Measurements from ENCODE around the gene PPM1A. TPM values are rescaled to one million over a fixed set of nuclear protein-coding genes. Genes with fewer than 3 reads are reported as not detected.

Gene PPM1A
- total RNA-seq, 1 experiment from 2014 or later: 41.7 TPM

DNA sequence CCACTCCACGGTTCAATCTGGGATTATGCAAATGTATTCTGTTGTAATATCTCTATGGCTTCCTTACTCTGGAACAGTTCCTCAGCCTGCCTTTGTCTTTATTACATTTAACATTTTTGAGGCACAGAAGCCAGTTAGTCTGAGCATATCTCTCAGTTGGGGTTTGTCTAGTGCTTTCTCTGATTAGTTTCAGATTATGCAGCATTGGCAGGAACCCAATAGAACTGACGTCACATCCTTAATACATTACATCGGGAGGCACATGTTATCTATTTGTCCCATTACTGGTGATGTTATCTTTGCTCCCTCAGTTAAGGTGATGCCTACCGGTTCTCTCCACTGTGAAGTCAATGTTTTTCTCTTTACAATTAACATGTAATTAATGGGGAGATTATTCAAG, 62.4 kb downstream of the PPM1A start:
- DNase-seq: no peak
- TF ChIP-seq, protein P1, sequence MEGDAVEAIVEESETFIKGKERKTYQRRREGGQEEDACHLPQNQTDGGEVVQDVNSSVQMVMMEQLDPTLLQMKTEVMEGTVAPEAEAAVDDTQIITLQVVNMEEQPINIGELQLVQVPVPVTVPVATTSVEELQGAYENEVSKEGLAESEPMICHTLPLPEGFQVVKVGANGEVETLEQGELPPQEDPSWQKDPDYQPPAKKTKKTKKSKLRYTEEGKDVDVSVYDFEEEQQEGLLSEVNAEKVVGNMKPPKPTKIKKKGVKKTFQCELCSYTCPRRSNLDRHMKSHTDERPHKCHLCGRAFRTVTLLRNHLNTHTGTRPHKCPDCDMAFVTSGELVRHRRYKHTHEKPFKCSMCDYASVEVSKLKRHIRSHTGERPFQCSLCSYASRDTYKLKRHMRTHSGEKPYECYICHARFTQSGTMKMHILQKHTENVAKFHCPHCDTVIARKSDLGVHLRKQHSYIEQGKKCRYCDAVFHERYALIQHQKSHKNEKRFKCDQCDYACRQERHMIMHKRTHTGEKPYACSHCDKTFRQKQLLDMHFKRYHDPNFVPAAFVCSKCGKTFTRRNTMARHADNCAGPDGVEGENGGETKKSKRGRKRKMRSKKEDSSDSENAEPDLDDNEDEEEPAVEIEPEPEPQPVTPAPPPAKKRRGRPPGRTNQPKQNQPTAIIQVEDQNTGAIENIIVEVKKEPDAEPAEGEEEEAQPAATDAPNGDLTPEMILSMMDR (conservative IDR thresholded peaks at IDR 0.05): no peak
- no peaks in the 10 kb centered on the region for H3K79me1 ChIP-seq (ENCODE audit: insufficient read depth, low read depth, low read length, poor library complexity, severe bottlenecking)

More for the DNA sequence above, 62.4 kb downstream of the PPM1A start:
- H3K27ac Mint-ChIP-seq: no peak overlapping the region
- Histone ChIP-seq H2AK5ac (ENCODE audit: insufficient read length, low read length) (no peak overlapping the region), H4K5ac (ENCODE audit: insufficient read length, low read depth, low read length) (no peak overlapping the region), H3K14ac (ENCODE audit: insufficient read depth, low read length) (no peak overlapping the region), H3T11ph (ENCODE audit: low read length) (no peak overlapping the region), H4K8ac (replicated peaks; ENCODE audit: insufficient read length, low read depth, low read length) (no peak overlapping the region), H2BK5ac (ENCODE audit: insufficient read length, low read length) (no peak overlapping the region), H3K9ac (ENCODE audit: extremely low read depth, insufficient read length, low read length) (no peak overlapping the region), H3K23me2 (ENCODE audit: insufficient read length, low read depth, low read length, poor library complexity, severe bottlenecking) (no peaks in the 10 kb centered on the region), H3K27ac (ENCODE audit: insufficient read length, low read depth, low read length) (no peak overlapping the region), H2BK15ac (ENCODE audit: low read depth, low read length) (no peak overlapping the region), H3K4ac (ENCODE audit: low read depth, low read length) (no peak overlapping the region), H2BK120ac (ENCODE audit: low read depth, low read length, poor library complexity, severe bottlenecking) (no peak overlapping the region), H2AFZ (ENCODE audit: low read length) (no peak overlapping the region), H3K4me1 (ENCODE audit: insufficient read depth, low read length) (peaks cover 14% of the 10 kb centered on the region), H4K20me1 (ENCODE audit: control insufficient read depth, insufficient read depth, insufficient read length) (no peaks in the 10 kb centered on the region), H3K18ac (ENCODE audit: insufficient read length, low read depth, low read length) (no peak overlapping the region), H4K91ac (ENCODE audit: insufficient read length, low read depth, low read length) (no peak overlapping the region), H3K56ac (ENCODE audit: insufficient read length, low read depth, low read length) (no peak overlapping the region), H2BK12ac (ENCODE audit: insufficient read length, low read depth, low read length) (no peak overlapping the region), H3K79me2 (ENCODE audit: insufficient read depth, low read length) (no peaks in the 10 kb centered on the region), H2BK20ac (ENCODE audit: low read depth, low read length, poor library complexity, severe bottlenecking) (no peak overlapping the region), H3K23ac (ENCODE audit: insufficient read length, low read depth, low read length) (no peak overlapping the region), H3K4me2 (ENCODE audit: insufficient read depth, insufficient read length, low read length) (no peak overlapping the region), H3K9me3 (ENCODE audit: control insufficient read depth, low read depth, low read length) (no peaks in the 10 kb centered on the region), H3K27me3 (ENCODE audit: insufficient read depth, low read length) (no peaks in the 10 kb centered on the region)
- H3K36me3 Mint-ChIP-seq (ENCODE audit: insufficient read depth in 1 of 3, low read depth in 3 of 3): no peaks in the 10 kb centered on the region; a peak in 1 of 7 replicates
- H3K27me3 Mint-ChIP-seq (ENCODE audit: low read depth): no peaks in the 10 kb centered on the region
- no CpG with 5 or more reads among the region's 4 CpGs for WGBS (ENCODE audit: extremely low coverage, insufficient read length, low lambda C conversion rate)
- H3K4me1 Mint-ChIP-seq: peaks cover 29 to 38% of the 10 kb centered on the region in 2 experiments
- no peaks in the 10 kb centered on the region for H3K9me3 Mint-ChIP-seq
- no peak overlapping the region for H3K4me3 Mint-ChIP-seq

Data from H9 (cell line).